ENCODE data around the gene MLEC. TPM values are rescaled to one million over a fixed set of nuclear protein-coding genes. Genes with fewer than 3 reads are reported as not detected.

The MLEC gene
- total RNA-seq, 1 donor from 2014 or later, result 150 TPM

- no peak overlapping the region for H3K4me3 Mint-ChIP-seq
- H3K4me1 Mint-ChIP-seq (ENCODE audit: low read depth), result peaks cover 5% of the 10 kb centered on the region
- H3K27ac Mint-ChIP-seq, result no peak overlapping the region
- no peaks in the 10 kb centered on the region for H3K27me3 Mint-ChIP-seq (ENCODE audit: insufficient read depth)
- peaks cover 13% of the 10 kb centered on the region for H3K9me3 Mint-ChIP-seq
- intact Hi-C loops (cut with micrococcal nuclease), result no loop called here
- H3K36me3 Mint-ChIP-seq (ENCODE audit: low read depth), result peaks cover 2% of the 10 kb centered on the region
- no peak for DNase-seq (ENCODE audit: low spot score)
Measured at GRCh38 chr12:120751389-120751788, 64.4 kb downstream of the MLEC start.

Other genes with a start within 250 kb of the MLEC start
- 352 and 365 TPM in 2 replicates for gene COX6A1, start 249.0 kb upstream of the MLEC start, total RNA-seq
- gene TRIAP1, start 240.8 kb upstream of the MLEC start, total RNA-seq, result 50.7 and 55.7 TPM in 2 replicates
- 34.0 and 38.8 TPM in 2 replicates for gene GATC, start 240.7 kb upstream of the MLEC start, total RNA-seq
- 233 and 239 TPM in 2 replicates for gene SRSF9, start 217.4 kb upstream of the MLEC start, total RNA-seq
- gene DYNLL1, start 191.0 kb upstream of the MLEC start, total RNA-seq, result 341 and 356 TPM in 2 replicates
- gene COQ5, start 158.0 kb upstream of the MLEC start, total RNA-seq, result 27.8 and 29.8 TPM in 2 replicates
- 170 and 181 TPM in 2 replicates for gene RNF10, start 152.8 kb upstream of the MLEC start, total RNA-seq
- 83.3 and 85.0 TPM in 2 replicates for gene POP5, start 105.7 kb upstream of the MLEC start, total RNA-seq
- not detected in 2 replicates for gene CABP1, start 46.5 kb upstream of the MLEC start, total RNA-seq
- gene UNC119B, start 23.3 kb downstream of the MLEC start, total RNA-seq, result 24.2 and 24.6 TPM in 2 replicates
- gene ACADS, start 38.7 kb downstream of the MLEC start, total RNA-seq, result 10.8 and 11.1 TPM in 2 replicates
- gene SPPL3, start 217.2 kb downstream of the MLEC start, total RNA-seq, result 27.3 and 31.2 TPM in 2 replicates

Measured in activated T-helper 1 cell treated with anti-CD3 and anti-CD28 coated beads, Interleukin-12 subunit alpha, Interleukin-12 subunit beta, Interleukin-2, Interleukin-4 antibody, amounts not matched to agents 30 ng/mL and 10 ng/mL and 1 ng/mL, durations not matched to agents 14 hours and 24 hours and 36 hours (primary cell).